Liver (tissue), 3 donors: ENCODE data around the gene NUDT5.

Experiments used
- GABPA ChIP-seq, 2 donors: IDR thresholded peaks in 1 of 2; conservative IDR thresholded peaks in 1 of 2; 2 replicates each; pipeline ENCODE4 v1.6.1; 2016; ENCODE audit warnings: antibody characterized with exemption in 2 of 2, mild to moderate bottlenecking in 1 of 2, moderate library complexity in 1 of 2
- JUND ChIP-seq, 2 donors: IDR thresholded peaks; 2 replicates each; pipeline ENCODE4 v1.6.1; 2016; ENCODE audit warnings: antibody characterized with exemption in 2 of 2
- NR2F2 ChIP-seq: IDR thresholded peaks from 2 replicates; pipeline ENCODE4 v1.6.1; 2016; ENCODE audit warnings: antibody characterized with exemption
- RAD21 ChIP-seq, 2 donors: IDR thresholded peaks; 2 replicates each; pipeline ENCODE4 v1.6.1; 2016; ENCODE audit warnings: antibody characterized with exemption in 2 of 2, mild to moderate bottlenecking in 2 of 2
- RXRA ChIP-seq, 2 donors: IDR thresholded peaks; 2 replicates each; pipeline ENCODE4 v1.6.1; 2017 to 2018; ENCODE audit warnings: antibody characterized with exemption in 2 of 2, mild to moderate bottlenecking in 1 of 2
- TAF1 ChIP-seq: conservative IDR thresholded peaks from 2 replicates; pipeline ENCODE4 v1.6.1; 2016; ENCODE audit warnings: antibody characterized with exemption, mild to moderate bottlenecking
- TF ChIP-seq, protein P1 (sequence below): fragments of 150-350 bp; IDR thresholded peaks from 2 replicates; pipeline ENCODE4 v1.5.1; 2017; ENCODE audit warnings: improper control_type of control experiment, low read depth, low read length; ENCODE audit not compliant: missing input control
- donor health status: healthy.
- donor health status: healthy.

DNA sequence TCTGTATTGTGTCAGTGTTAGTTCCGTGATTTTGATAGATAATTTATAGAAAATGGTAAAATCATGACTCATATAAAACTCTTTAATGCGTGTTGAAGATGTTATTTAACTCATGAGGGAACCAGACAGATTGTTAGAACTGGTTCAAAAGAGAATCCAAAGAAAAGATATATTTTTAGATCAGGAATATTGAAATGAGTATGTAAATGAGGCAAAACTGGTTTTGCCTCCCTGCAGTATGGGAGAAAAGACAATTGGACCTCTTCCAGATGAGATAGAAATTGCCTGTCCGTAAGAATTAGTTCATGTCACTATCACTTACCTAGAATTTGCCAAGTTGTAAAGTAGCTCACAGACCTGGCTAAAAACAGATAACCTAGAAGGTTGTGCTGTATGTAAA is 17.9 kb upstream of the NUDT5 start:
- TF ChIP-seq JUND (IDR thresholded peaks at IDR 0.05), result no peak
- TF ChIP-seq, protein P1, sequence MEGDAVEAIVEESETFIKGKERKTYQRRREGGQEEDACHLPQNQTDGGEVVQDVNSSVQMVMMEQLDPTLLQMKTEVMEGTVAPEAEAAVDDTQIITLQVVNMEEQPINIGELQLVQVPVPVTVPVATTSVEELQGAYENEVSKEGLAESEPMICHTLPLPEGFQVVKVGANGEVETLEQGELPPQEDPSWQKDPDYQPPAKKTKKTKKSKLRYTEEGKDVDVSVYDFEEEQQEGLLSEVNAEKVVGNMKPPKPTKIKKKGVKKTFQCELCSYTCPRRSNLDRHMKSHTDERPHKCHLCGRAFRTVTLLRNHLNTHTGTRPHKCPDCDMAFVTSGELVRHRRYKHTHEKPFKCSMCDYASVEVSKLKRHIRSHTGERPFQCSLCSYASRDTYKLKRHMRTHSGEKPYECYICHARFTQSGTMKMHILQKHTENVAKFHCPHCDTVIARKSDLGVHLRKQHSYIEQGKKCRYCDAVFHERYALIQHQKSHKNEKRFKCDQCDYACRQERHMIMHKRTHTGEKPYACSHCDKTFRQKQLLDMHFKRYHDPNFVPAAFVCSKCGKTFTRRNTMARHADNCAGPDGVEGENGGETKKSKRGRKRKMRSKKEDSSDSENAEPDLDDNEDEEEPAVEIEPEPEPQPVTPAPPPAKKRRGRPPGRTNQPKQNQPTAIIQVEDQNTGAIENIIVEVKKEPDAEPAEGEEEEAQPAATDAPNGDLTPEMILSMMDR, result no peak
- no peak for TF ChIP-seq TAF1
- no peak for TF ChIP-seq RXRA (IDR thresholded peaks at IDR 0.05)
- no peak for TF ChIP-seq RAD21 (IDR thresholded peaks at IDR 0.05)
- TF ChIP-seq GABPA (IDR thresholded peaks at IDR 0.05 in 1 of 2, conservative IDR thresholded peaks at IDR 0.05 in 1 of 2), result no peak
- no peak for TF ChIP-seq NR2F2
